ENCODE measurements around the gene MCF2L.

DNA sequence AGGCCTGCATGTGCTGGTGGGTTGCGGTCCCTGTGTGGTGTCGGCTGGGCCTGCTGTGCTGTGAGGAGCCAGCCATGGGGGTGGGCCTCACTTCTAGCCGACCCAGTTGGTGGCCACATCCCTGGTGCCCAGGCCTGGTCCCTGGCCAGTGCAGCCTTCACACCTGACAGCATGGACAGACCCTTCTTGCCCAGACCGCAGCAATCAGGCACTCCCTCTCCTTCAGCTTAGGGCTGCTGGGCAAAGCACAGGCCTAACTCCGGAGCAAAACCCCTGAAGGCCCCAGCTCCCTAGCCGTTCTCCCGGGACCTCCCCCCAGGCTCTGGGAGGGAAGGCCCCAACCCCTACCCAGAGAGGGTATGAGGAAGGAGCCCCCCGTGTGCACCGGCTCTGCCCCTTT is 6.6 kb upstream of the MCF2L start:
- TF ChIP-seq, protein P1, sequence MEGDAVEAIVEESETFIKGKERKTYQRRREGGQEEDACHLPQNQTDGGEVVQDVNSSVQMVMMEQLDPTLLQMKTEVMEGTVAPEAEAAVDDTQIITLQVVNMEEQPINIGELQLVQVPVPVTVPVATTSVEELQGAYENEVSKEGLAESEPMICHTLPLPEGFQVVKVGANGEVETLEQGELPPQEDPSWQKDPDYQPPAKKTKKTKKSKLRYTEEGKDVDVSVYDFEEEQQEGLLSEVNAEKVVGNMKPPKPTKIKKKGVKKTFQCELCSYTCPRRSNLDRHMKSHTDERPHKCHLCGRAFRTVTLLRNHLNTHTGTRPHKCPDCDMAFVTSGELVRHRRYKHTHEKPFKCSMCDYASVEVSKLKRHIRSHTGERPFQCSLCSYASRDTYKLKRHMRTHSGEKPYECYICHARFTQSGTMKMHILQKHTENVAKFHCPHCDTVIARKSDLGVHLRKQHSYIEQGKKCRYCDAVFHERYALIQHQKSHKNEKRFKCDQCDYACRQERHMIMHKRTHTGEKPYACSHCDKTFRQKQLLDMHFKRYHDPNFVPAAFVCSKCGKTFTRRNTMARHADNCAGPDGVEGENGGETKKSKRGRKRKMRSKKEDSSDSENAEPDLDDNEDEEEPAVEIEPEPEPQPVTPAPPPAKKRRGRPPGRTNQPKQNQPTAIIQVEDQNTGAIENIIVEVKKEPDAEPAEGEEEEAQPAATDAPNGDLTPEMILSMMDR (IDR thresholded peaks at IDR 0.05; ENCODE audit: low read depth, low read length), result no peak
- TF ChIP-seq EZH2phosphoT487 (IDR thresholded peaks at IDR 0.05; ENCODE audit: low read depth), result no peak

Measured in OCI-LY3 (cell line).